COLO829 (cell line): ENCODE measurements around the gene NSUN5.
"Not testable (repeated sequence)": the region's sequence is repeated elsewhere in the genome, so short reads cannot be mapped to it uniquely, and the experiment has no call there.

Experiments used
- DNase-seq: peaks from one replicate; pipeline ENCODE4 v3.0.0; 2012; ENCODE audit warnings: low spot score

Gene NSUN5

DNA sequence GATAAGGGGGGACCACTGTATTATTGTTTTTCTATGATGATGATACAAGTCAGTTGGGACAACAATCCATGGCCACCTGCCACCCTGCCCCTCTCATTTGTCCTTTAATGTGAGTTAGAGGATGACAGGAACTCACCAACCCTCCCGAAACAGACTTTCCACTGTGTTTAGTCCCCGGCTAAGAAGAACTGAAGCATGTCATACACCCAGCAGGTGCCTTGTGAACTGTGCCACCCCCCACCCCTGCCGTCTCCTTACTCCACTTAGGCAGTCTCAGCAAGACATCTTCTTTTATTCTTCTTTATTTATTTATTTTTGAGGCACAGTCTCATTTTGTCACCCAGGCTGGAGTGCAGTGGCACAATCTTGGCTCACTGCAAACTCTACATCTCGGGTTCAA lies 40.8 kb downstream of the NSUN5 start:
- not testable (repeated sequence) for DNase-seq

DNA sequence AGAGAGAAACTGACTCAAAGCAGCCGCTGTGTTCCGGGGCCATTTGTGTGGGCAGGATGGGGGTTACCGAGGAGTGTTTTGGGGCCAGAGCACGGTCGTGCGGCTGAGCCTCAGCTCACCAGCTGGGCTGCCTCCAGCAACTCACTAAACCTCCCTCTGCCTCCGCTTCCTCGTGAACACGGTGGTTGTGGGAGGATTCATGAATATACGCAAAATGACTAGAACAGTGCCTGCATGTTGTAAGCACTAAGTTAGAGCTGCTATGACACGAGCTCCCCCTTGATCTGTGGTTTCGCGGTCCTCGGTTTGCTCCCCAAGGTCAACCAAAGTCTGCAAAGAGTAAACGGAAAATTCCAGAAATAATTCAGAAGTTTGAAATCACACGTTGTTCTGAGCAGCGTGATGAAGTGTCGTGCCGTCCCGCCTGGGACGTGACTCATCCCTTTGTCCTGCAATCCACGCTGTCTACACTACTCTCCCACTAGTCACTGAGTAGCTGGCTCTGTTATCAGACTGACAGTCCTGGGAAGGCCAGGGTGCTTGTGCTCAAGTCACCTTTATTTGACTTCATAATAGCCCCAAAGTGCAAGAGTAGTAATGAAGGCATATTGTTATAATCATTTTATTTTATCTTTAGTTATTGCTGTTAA lies 41.8 kb downstream of the NSUN5 start:
- DNase-seq: not testable (repeated sequence)

DNA sequence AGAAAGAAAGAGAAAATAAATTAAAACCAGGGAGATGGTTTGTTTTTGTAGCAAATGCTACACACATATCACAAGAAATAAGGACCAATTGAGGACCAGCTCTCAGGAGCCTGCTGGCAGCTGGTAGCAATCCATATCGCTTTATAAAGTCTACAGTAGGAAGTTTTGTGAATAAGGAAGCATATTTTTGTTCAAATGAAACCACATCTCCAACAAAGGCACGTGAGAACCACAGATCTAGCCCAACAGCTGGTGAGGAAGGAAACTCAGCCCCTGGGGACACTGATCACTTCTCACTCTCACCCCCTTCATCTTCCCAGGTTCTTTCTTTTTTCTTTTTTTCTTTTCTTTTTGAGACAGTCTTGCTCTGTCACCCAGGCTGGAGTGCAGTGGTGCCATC lies 46.2 kb downstream of the NSUN5 start:
- not testable (repeated sequence) for DNase-seq
